GM12891 (cell line): ENCODE results near the gene U2AF1.
"Not testable (repeated sequence)": the region's sequence is repeated elsewhere in the genome, so short reads cannot be mapped to it uniquely, and the experiment has no call there.

ENCODE experiments used
- POLR2A ChIP-seq: IDR thresholded peaks from 2 replicates; pipeline ENCODE4 v1.6.1; 2011; ENCODE audit warnings: low read depth, low read length, control low read depth
- POLR2AphosphoS5 ChIP-seq: IDR thresholded peaks from 2 replicates; pipeline ENCODE4 v1.6.1; 2011; ENCODE audit warnings: low read depth, low read length, control low read depth
- POU2F2 ChIP-seq: IDR thresholded peaks from 2 replicates; pipeline ENCODE4 v1.6.1; 2011; ENCODE audit warnings: low read depth, mild to moderate bottlenecking, control low read depth, low read length, moderate library complexity
- TAF1 ChIP-seq: IDR thresholded peaks from 2 replicates; pipeline ENCODE4 v1.6.1; 2011; ENCODE audit warnings: low read depth, low read length, control low read depth

DNA sequence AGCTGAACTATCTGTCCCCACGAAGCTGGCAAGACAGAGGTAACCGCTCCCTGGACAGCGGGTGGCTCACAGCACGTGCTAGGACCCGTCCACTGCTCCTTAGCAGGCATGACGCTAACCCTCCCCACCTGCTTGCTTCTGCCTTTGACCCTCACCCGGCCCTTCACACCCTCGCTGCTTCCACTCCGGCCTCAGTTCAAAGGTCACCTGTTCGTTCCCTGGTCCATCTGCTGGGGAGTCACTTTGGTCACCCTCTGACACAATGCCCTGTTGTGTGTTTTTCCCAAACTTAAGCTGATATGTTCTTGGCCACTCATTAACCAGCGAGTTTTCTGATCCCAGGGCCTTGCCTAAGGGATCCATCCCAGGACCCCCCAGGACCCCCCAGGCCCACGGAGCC is 39.3 kb downstream of the U2AF1 start:
- TF ChIP-seq POLR2A, TAF1, POLR2AphosphoS5, POU2F2: not testable (repeated sequence)
